Measurements from ENCODE around the gene PPM1K.

Gene PPM1K

GRCh38 chr4:88276952-88277710 is 7.2 kb downstream of the PPM1K start:
- DNase-seq (ENCODE audit: low spot score): no peak

- DNase-seq (ENCODE audit: low spot score): no peak
These were observed 8.3 kb downstream of the PPM1K start for GRCh38 chr4:88275949-88276515.

GRCh38 chr4:88275516-88275915 is 8.8 kb downstream of the PPM1K start:
- DNase-seq (ENCODE audit: low spot score): no peak

DNA sequence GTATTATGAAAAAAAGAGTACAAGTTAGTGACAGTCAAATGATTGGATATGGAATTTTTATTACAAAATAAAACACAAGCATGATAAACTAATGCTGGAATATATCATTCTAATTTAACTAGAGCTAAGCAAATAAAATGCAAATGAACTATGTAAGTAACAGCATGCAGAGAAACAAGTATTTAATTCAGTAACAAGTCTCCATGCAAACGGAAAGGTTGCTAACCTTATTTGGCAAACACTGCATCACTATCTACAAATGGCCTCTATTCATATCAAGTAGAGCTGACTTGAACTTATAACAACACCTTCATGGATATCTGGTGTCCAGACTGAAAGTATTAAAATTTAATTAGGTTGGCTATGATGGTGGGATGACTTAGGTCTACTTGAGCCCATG is 15.4 kb downstream of the PPM1K start:
- no peak for DNase-seq (ENCODE audit: low spot score)

DNA sequence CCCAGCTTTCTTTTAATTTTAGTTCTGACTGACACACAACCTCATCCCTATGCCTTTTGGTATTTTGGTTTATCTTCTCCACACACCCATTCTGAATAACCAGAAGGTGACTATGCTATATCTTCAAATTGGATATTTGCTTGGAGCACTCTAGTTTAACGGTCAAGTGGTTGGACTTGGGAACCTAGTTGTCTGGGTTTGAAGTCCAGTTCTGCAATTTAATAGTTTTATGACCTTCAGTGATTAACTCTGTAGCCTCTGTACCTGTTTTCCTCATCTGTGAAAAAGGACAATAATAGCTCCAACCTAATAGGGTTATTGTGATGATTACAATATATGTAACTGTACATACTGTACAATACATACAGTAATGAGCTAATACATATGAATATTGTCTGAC is 20.0 kb downstream of the PPM1K start:
- DNase-seq (ENCODE audit: low spot score): no peak

DNA sequence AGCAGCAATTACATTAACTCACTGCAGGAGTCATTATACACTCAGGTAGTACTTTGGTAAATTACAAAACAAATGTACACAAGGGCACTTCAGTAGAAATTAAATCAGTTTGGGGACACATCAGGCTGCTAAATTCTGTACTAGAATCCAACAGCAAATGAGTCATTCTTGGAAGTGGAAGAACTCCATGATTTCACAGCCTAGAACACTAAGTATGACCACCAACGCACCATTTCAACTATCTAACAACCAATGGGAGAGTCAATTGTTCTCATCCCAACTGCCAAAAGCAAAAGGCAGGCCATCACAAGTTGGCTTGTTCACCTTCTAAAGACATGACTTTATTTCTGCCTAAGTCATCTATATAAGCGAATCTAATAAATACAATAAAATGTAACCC is 26.6 kb downstream of the PPM1K start:
- no peak for DNase-seq (ENCODE audit: low spot score)

- DNase-seq (ENCODE audit: low spot score): no peak
These were observed 29.2 kb downstream of the PPM1K start for GRCh38 chr4:88255111-88255510.

DNA sequence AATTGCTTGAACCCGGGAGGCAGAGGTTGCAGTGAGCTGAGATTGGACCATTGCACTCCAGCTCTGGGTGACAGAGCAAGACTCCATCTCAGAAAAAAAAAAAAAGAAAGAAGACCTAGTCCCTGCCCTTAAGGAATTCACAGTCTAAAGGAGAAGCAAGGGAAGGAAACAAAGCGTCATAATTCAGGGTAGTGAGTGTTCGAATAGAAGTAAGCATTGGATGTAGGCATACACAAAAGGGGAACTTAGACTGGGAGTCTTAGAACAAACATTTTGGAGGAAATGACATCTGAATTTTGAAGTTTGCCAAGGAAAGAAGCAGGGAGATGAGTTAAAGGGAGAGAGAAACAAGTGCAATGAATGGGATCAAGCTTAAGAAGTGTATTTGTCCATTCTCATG is 32.4 kb downstream of the PPM1K start:
- DNase-seq (ENCODE audit: low spot score): no peak

DNA sequence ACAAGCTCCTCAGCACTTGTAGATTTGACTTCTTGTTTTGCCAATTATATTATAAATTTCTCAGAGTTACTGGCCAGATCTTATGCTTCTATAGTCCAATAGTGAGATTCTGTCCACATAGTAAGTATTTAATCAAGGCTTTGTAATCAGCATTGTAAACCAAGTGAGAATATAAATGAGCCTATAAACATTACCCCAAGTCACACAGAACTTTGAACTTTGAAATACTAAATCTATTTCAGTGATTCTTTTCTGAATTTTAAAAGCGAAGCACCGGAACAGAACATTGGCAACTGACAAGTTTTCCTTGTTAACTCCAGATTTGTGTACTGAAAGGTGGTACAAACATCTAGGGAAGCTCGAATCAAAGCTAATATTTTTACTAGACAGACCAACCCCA is 37.2 kb downstream of the PPM1K start:
- no peak for DNase-seq (ENCODE audit: low spot score)

DNA sequence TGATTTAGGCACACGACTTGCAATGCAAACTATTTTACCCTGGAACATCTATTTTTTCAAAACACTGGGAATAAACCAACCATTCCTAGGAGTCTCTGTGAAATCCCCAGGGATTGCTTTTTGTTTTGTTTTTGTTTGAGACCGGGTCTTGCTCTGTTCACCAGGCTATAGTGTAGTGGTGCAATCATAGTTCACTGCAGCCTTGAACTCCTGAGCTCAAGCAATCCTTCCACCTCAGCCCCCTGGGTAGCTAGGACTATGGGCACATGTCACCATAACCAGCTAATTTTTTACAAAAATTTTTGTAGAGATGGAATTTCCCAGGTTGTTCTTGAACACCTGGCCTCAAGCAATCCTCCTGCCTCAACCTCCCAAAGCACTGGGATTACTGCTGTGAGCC is 37.8 kb downstream of the PPM1K start:
- DNase-seq (ENCODE audit: low spot score): no peak

DNA sequence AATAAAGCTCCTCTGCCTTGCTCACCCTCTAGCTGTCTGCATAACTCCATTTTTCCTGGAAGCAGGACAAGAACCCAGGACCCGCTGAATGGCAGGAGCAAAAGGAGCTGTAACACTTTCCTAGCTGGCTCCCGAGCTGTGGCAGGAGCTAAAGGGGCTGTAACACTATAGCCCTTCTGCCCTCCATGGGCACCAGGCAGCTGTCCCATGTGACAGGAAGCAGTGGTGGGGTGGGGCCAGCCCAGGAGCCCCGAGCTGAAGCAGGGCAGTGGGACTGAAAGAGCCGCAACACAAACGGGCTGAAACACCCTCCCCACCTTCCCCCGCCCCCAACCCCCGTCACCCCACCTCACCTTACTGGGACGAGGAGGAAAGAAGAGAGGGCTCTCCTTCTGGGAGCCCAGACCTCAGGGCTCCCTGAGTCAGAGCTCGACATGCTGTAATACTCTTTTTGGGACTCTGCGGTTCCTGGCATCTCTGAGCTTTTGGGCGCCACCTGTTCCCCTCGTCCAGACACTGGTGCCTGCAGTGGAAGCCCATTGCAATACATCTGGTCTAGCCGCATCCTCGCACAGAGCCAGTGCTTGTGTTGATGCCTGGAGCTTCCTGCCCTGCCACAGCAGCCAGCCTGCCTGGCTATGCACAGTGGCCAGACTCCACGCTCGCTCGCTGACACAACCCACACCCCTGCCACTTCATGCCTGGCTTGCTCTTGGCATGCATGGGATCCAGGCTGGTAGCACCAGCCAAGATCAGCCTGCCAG is 39.4 kb downstream of the PPM1K start:
- no peak for DNase-seq (ENCODE audit: low spot score)

- DNase-seq (ENCODE audit: low spot score): no peak
These were observed 40.3 kb downstream of the PPM1K start for GRCh38 chr4:88244056-88244455.

GRCh38 chr4:88242144-88242543 is 42.2 kb downstream of the PPM1K start:
- DNase-seq (ENCODE audit: low spot score): no peak

GRCh38 chr4:88240297-88240714 is 44.1 kb downstream of the PPM1K start:
- DNase-seq (ENCODE audit: low spot score): no peak

DNA sequence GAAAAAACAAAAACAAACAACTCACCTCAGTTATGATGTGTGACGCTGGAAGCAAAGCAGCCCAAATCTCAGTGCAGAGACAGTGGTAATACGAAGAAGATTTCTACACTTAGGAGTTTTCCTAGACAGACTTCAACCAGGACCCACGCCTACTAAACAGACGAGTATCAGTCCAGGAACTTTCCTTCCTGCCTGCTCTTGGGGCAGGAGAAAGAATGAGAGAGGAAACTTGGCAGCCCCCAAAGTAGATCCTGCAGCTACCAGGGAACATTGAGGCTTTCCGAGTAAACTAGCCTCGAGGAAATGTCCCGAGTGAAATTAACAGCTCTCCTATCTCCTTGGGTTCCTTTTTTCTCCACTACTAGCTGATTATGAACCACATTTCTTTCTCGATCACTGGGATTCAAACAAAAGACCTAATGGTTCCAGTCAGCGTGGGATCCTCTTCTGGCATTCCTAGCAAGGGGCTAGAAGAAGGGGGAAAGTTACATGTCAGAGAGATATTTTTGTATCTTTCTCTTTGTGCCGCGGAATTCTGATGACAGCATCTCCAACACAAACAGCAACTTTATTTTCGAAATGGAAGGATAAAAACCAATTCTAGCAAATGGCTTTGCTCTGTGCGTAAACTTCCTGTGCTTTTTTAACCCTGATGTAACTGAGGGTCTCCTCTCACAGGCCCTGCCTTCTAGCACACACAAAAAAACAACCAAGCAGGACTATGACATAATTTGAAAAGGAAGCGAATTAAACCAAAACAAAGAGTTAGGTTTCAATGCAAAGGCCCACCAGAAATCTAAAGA is 53.2 kb downstream of the PPM1K start:
- no peak for DNase-seq (ENCODE audit: low spot score)

DNA sequence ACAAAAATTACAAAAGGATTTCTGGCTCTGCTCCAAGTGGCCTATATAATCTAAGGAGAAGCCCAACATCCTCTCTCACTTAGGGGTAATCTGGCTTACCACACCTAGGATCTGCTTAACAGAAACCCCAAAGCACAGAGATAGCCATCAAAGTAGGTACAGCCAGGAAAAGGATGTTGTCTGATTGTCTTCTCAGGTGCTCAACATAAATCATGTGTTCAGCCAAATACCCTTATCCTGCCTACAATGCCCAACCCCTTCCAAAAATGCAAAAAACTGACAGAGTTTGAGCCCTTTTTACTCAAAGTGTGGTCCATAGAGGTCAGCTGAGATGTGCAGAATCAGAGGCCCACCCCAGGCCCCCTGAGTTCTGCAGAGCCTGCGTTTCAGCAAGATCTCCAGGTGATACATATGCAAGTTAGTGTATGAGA is 53.9 kb downstream of the PPM1K start:
- DNase-seq (ENCODE audit: low spot score): no peak

DNA sequence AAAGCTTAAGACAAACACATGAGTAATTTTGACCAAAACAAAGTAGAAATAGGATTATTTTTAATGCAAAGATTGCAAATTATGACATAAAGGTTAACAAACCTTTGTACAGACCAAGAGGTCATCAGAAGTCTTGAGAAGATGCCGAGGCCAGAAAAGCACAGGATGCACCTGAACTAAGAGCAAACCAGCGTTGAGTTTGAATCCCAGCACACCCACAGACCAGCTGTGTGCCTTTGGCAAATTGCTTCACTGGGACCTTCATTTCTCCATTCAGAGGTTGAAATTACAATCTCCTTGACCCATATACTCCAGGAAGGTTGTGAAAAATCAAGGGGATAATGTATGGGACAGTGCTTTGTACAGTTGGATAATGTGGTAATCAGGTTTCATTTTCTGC is 56.6 kb downstream of the PPM1K start:
- no peak for DNase-seq (ENCODE audit: low spot score)

- no peak for DNase-seq (ENCODE audit: low spot score)
These were observed 58.2 kb downstream of the PPM1K start for GRCh38 chr4:88226143-88226542.

DNA sequence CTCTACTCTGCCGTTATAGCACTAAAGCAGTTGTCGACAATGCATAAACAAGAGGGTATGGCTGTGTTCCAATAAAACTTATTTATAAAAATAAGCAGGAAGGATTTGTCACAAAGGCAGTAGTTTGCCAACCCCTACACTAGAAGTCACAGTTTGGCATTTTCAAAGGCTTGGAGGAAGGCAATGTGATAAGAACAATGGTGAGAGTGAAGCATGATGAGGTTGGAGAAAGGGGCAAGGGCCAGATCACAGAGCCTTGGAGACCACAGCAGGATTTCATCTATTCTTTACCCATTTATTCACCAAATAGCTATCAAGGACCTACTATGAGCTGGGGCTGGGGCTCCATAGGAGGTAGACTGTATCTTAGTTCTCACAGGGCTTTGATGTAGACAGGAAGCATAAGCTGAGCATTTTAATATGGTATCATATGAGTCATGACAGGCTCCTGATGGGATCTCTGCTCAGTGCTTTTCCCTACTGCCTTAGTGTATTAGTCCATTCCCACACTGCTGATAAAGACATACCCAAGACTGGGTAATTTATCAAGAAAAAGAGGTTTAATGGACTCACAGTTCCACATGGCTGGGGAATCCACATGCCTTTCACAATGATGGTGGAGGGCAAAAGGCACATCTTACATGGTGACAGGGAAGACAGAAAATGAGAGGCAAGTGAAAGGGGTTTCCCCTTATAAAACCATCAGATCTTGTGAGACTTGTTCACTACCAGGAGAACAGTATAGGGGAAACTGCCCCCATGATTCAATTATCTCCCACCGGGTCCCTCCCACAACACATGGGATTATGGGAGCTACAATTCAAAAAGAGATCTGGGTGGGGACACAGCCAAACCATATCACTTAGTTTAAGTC is 58.9 kb downstream of the PPM1K start:
- no peak for DNase-seq (ENCODE audit: low spot score)

DNA sequence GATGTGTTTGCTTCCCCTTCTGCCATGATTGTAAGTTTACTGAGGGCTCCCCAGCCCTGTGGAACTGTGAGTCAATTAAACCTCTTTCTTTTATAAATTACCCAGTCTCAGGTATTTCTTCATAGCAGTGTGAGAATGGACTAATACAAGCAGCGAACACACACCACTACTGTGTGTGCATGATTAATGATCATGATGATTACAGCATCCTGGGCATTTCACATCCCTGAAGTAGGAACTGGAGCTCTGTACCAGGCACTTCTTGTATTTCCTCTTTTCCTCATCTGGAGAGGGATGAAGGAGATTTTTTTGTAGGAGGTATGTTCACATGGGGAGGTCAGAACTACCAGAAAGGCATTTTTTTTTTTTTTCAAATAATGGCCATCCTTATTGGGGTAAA is 60.8 kb downstream of the PPM1K start:
- DNase-seq (ENCODE audit: low spot score): no peak

- DNase-seq (ENCODE audit: low spot score): peak; percentile 12
These were observed 65.3 kb downstream of the PPM1K start for GRCh38 chr4:88219099-88219498.

Data from HuH-7 (cell line).